HG03139 (cell line): ENCODE data around the gene BCL2.

Experiments used
- ATAC-seq: cut with Tn5 transposase; IDR thresholded peaks from one replicate; pipeline ENCODE4 v1.9.1; 2021; ENCODE audit not compliant: unreplicated experiment

BCL2 gene

DNA sequence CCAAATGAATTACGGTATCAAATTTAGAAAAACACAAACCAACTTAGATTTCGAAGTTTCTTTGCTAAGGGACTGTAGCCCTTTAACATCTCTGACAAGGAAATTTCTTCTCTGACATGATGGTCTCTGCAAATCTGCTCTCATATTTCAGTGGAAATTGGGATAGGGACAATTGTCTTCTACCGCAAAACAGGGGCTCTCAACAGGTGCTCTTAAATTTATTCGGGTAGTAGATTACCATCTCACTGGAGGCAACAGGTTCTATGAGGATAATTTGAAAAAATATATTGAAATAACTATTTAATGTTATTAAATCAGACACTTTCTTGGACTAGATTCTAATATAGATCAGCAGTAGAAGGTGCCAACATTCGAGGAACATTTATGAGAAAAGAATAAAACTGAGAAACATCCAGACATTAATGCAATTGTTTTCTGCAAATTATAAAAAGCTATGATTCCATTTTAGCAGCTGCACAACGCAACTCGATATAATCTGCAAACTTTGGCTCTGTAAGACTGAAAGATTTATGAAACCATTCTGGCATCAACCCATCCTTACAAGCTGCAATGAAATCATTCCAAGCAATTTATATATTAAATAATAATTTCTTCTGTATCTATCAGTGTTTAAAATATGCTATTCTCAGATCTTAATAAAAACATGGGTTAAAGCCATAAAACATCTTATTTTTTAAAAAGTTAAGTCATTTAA, 10.0 kb upstream of the BCL2 start:
- no peak for ATAC-seq

DNA sequence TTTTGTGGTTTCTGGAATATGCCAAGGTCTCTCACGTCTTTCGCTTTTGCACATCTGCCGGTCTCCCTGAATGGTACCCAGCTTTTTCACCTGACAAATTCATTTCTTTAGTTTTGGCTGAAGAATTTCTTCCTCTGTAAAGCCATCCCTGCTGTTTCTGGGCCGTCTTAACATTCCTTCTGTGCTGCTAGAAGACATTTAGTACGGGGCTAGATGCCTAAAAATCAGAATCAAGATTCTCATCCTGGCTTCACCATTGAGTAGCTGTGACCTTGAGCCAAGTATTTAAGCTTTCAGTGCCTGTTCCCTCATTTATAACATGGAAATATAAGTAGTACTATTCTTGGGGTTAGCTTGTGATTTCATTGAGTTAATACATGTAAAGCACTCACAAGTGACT, 6.4 kb upstream of the BCL2 start:
- ATAC-seq: no peak

DNA sequence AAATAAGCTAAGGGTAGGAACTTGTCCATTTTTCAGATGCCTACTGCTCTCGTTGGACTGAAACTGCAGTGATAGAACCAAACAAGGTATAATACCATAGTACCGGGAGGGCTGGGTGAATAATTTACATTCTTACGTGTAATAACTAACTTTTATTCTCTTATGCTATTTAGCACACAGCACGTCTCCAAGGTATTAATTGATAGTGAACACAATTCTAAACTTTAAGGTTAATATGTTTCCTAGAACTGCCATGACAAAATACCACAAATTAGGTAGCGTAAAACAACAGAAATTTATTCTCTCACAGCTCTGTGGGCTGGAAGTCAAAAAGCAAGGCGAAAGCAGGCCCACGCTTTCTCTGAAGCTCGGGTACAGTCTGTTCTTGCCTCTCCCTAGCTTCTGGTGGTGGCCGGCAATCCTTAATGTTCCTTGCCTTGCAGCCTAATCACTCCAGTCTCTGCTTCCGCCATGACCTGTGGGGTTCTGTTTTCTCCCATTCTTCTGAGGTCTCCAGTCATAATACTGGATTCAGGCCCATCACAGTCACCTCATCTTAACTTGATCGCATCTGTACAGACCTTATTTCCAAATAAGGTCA, 5.6 kb upstream of the BCL2 start:
- ATAC-seq: no peak

DNA sequence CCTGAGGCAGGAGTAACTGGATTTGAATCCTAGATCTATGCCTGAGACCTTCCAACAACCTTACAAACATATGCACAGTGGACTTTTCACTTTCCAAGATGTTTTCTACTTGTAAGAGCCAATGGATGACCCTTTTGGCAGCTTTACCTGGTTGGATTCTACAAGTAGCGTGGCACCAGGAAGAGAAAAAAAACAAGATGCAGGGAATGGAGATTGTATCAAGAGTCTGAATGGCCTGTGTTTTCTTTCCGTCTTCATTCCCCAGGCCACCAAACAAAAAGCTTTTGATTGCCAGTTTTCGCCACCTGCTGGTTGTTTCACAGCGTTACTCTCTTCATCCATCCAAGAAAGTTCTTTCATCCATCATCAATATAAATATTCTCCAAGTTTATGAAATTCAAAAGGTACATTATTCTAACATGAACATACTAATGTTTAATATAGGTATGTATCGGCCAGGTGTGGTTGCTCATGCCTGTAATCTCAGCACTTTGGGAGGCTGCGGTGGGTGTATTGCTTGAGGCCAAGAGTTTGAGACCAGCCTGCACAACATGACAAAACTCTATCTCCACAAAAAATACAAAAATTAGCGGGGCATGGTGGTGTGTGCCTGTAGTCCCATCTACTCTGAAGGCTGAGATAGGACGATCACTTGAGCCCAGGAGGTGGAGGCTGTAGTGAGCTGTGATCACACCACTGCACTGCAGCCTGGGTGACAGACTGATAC, 3.5 kb upstream of the BCL2 start:
- ATAC-seq: no peak

DNA sequence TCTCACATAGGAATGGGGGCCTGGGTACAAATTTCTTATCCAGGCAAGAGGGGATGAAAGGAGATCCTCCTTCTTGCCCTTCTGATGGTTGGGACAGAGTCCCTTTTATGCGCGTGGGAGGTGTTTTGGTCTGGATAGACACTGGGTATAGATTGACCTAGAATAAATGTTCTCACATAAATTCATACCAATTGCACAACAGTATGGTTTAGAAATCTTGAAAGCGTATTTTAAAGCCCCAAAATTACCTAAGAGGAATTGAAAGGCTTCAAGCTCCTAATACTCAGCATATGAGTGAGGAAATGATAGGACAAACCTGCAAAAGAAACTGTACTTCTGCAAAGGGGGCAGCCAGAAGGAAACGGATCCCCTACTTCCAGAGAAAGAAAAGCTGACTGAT, 2.6 kb upstream of the BCL2 start:
- no peak for ATAC-seq

DNA sequence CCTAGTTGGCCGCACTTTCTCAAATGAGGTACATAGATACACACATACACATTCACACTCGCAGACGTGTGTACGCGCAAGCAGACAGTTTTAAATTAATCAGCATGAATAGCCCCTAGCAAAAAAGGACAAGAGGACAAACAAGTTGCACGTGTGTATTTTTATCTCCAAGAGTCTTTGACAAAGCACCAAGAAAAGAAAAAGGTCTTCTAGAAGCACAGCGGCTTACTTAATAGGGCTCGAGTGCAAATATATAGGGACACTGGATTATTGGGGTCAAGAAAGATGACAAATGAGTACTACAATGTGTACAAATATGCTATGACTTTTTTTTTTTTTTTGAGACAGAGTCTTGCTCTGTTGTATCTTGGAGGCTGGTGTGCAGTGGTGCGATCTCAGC, 1.7 kb upstream of the BCL2 start:
- no peak for ATAC-seq

DNA sequence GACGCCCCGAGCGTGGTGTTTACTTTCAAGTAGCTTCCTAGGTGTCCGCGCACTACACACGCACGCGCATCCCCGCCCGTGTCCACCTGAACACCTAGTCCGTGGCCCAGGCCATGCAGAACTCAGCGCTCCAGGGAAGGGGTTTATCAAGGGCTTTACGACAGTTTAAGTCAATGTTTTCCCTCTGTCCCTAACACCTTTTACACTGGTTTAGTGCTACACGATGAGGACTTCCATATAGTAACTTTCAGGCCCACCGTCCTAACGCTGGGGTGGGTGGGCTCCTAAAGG, 1.4 kb upstream of the BCL2 start:
- no peak for ATAC-seq

DNA sequence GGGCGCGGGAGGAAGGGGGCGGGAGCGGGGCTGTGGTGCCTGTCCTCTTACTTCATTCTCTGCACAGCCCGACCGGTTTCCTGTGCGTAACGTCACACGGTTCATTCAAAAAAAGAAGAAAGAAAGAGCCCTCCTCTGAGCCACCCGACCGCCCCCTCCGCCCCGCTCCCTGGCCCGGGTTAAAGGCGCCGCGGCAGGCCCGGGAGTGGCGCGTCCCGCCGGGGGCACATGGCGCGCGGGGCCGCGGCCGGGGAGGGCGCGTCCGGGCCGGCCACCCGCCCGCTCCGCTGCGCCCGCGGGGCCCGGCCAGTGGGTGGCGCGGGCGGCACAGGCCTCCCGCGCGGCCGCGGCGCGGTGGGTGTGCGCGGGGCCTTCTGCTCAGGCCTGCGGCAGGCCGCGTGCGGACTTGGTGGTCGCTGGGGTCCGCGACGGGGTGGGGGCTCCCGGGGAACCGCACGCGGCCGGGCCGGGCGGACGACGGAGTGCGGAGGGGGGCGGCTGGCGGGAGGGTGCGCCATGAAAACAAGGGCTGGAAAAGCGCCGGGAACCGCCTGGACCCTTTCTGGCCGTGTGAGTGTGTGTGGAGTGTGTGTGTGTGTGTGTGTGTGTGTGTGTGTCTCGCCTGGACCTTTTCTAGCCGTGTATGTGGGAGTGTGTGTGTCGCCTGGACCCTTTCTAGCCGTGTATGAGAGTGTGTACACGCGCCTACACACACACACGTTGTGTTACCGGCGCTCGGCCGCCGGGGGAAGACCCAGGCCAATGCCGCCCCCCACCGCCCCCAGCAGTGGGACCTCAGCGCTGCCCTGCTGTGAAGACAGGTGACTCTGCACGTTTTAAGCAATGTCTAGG, 780 bp upstream of the BCL2 start:
- ATAC-seq: peak; percentile 50

DNA sequence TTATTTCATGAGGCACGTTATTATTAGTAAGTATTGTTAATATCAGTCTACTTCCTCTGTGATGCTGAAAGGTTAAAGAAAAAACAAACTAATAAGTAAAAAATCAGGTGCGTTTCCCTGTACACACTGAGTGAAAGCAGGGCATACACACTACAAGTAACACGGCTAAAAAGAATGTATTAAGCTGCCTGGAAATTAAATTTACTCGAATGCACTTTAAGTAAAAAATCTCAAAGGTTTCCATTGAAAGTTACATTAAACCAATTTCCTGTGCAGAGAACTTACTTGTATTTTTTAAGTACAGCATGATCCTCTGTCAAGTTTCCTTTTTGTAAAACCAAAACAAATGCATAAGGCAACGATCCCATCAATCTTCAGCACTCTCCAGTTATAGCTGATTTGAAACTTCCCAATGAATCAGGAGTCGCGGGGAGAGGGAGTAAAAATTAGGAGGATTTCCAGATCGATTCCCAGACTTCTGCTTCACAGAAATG, 633 bp downstream of the BCL2 start:
- ATAC-seq: no peak

DNA sequence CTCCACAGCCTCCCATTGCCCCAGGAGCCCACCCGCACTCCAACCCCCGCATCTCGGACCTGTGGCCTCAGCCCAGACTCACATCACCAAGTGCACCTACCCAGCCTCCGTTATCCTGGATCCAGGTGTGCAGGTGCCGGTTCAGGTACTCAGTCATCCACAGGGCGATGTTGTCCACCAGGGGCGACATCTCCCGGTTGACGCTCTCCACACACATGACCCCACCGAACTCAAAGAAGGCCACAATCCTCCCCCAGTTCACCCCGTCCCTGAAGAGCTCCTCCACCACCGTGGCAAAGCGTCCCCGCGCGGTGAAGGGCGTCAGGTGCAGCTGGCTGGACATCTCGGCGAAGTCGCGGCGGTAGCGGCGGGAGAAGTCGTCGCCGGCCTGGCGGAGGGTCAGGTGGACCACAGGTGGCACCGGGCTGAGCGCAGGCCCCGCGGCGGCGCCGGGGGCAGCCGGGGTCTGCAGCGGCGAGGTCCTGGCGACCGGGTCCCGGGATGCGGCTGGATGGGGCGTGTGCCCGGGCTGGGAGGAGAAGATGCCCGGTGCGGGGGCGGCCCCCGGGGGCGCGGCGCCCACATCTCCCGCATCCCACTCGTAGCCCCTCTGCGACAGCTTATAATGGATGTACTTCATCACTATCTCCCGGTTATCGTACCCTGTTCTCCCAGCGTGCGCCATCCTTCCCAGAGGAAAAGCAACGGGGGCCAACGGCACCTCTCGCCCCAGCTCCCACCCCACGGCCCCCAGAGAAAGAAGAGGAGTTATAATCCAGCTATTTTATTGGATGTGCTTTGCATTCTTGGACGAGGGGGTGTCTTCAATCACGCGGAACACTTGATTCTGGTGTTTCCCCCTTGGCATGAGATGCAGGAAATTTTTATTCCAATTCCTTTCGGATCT, 1.3 kb downstream of the BCL2 start:
- ATAC-seq: peak; percentile 52

DNA sequence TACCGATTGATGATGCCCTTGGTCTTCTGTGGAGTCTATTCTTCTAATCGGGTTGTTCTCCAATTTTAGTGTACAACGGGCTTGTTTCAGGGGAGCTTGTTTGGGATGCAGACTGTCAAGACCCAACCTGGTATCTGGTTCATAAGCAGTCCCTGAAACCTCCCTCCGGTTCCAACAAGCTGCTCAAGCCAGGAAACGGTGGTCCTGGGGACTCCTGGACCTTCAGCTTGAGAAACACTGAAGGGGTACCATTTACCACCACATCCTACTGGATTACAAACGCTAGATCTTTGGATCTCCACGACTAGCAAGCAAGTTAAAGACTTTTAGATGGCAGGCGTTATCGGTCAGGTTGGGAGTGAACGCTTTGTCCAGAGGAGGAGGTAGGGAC, 2.0 kb downstream of the BCL2 start:
- ATAC-seq: no peak

DNA sequence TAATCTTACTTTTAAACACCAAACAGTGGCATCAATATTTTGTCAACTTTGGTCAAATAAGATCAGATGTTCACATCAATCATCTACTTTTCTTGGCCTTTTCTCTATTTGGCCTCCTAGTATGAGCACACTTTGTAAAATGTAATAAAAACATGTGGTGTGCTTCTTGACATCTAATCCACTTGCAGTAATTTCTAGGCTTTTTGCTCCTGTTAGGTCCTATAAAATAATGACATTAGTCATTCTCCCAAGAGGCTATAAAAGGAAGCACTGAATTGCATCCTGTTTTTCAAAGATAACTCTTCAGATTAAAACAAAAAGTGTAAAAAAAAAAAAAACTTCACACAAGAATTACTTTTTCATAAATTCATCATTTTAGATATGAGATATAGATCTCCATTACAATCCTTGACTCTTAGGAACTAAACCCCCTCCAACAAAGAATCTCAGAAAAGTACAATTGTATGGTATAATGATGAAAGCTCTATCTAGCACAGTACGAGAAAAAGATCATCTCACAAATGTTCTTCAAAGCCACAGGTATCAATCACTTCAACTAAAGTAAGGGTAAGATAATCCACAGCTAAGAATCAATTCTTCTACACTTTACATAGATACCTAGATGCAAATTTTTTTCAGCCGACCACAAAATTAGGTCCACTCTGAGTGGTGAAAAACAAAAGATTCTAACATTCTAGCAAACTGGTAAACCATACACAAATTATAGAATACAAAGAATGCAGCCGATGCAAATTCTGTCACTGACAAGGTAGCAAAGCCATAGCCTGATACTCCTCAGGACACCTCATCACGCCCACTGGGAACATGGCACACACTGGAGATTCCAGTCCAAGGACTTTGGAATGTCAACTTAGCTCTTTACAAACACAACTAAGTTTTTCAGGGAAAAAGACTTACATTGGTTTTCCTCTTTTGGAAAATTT, 2.7 kb downstream of the BCL2 start:
- no peak for ATAC-seq

DNA sequence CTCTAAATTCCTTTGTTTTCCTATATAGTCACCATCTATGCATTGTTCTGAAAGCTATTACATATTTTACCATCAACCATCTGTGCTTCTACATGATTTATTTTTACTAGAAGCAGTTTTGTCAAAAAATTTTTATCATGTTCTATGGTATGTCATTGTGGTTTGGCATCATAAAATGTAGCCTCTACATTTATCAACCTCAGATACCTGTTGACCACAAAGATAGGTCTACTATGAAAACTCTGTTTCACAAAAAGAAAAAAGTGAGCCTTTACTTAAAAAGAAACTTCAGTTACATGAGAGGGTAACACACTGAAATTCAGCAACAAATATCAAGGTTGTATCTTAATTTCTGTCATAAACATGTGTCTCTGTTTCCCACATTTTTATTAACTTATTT, 3.7 kb downstream of the BCL2 start:
- no peak for ATAC-seq

DNA sequence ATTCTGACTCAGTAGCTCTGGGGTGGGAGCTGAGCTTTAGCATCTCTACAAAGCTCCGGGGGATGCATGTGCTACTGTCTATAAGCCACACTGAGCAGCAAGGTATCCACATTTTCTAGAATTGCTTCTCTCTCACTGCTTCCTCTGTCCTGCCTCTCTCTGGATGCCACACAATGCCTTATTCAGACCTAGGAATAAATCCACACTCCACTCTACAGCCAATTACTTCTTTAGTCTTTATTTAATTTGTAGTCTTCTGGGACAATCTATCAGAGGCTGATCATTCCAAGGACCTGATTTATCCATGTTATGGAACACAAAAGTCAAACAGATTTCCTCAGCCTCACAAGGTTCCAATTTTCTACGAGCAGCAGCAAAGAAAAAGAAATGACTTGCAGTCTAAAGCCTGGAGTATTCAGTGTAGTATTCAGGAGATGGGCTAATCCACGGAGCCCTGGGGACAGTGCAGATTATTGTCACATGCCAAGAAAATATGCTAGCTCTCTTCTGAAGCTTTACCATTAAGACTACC, 4.4 kb downstream of the BCL2 start:
- ATAC-seq: no peak

DNA sequence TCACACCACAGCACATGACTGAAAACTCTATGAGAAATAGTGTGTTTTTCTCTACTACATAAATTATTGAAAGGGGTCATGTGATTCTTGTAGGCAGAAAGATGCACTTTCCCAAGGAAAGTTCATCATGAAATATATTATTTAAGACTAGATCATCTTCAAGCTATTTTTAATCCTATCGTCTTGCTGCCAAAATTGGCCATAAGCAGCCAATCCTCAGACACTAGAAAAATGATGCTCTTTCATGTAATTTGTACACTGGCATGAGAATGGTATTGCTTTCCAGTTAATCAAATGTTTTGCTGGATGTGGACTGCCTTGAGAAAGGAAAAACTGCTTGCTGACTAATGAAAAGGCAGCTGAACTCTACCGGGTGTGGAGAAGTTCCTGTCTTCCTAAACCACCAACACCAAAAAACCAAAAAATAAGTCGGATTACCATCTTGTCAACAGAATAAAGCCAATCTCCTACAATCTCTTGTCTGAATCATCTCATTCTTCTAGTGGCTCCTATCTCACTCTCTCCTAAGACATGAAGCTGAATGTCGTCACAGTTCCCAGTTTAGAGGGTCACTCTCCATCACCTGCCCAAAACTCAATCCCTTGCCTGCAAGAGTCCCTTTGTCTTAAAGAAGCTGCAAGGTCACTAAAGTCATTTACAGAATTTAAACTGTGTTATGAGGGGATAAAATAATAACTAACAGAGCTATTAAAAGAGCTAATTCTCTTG, 5.3 kb downstream of the BCL2 start:
- ATAC-seq: no peak

DNA sequence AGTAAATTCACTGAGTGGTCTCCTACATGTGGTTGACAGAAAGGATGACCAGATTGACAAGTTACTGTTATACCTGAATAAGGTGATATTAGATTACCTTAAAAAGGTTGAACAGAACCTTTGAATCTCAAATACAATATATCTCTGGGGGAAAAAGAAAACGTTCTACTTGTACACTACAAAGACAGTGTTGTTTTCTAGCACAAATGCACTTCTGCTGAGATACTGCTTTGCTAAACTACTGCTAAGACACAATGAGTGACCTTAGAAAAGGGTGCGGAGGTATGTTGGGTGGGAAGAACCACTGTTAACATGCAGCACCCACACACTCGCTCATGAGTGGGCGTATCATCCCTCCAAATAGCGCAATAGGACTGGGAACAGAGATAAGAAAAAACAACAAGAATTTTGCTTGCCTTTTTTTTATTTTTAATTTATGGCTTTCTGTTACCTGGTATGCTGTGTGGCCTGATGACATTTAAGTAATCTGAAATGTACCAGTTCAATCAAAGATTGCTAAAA, 6.1 kb downstream of the BCL2 start:
- no peak for ATAC-seq

DNA sequence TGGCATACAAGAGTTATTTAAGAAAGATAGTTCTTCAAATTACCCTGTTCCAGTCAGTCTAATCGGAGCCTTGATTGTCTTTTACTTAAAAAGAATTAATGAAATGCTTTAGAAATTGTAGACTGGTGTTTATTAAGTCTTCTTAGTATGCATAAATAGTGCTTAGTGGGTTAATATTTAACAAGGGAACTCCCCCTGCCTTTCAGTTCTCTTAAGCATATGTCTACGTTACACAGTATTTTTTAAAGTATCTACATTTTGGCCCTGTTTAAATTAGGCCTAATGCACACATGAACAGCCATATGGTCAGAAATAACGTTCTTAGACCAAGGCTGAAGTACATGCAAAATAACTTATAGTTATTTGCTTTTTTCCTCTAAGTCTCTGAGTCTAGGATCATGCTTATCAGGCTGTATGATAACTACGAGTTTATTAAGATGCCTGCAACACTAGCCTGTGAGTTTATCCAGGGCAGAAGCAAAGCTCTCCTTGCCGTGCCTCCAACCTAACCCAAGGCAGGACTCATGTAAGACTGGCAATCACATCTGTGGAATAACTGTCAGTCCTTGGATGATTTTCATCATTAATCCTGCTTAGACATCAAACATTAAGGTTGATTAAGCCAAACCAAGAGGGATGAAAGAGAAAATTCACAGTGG, 6.7 kb downstream of the BCL2 start:
- peak; percentile 34 for ATAC-seq

DNA sequence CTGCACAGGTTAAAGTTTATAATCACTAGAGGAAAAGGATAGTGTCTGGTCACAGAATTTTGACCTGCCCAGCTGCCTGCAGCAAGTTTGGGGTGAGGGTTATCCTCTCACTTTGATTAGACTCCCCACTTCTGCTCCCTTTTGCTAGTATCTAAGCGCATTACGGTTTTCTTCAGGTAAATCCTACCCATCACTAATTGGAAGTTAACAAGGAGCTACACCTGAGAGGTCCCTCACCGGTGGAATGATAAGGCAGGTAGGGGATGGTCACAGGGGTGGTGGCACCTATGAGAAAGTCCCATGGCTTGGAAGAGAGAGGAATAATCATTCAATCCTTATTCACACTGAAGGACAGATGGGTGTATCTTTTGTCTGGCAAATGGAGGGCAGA, 7.6 kb downstream of the BCL2 start:
- peak; percentile 0 for ATAC-seq
